GM12874 (cell line): ENCODE results near the gene ACVRL1.

Experiments
- CTCF ChIP-seq: IDR thresholded peaks from 2 replicates; pipeline ENCODE4 v1.5.1; 2011; ENCODE audit warnings: low read depth, mild to moderate bottlenecking, control low read depth, low read length, moderate library complexity; ENCODE audit not compliant: insufficient read depth

ACVRL1 gene

GRCh38 chr12:51907083-51907855, at the start of gene ACVRL1:
Gene ACVRL1, plus strand, starts transcription at chr12:51907504. Its CDS starts 4,971 bp downstream, at chr12:51912475.
- TF ChIP-seq CTCF = no peak

- TF ChIP-seq CTCF = no peak
Measured at GRCh38 chr12:51860986-51861385, 46.3 kb upstream of the ACVRL1 start.

- TF ChIP-seq CTCF = no peak
Measured at GRCh38 chr12:51862947-51863346, 44.4 kb upstream of the ACVRL1 start.

GRCh38 chr12:51863363-51863932, 43.9 kb upstream of the ACVRL1 start:
- TF ChIP-seq CTCF = no peak

- TF ChIP-seq CTCF = no peak
Measured at GRCh38 chr12:51863933-51864832, 43.1 kb upstream of the ACVRL1 start.

- no peak for TF ChIP-seq CTCF
Measured at GRCh38 chr12:51864833-51865670, 42.3 kb upstream of the ACVRL1 start.

- TF ChIP-seq CTCF = no peak
Measured at GRCh38 chr12:51865757-51866270, 41.5 kb upstream of the ACVRL1 start.
